ENCODE results near the gene PIAS2. TPM values are rescaled to one million over a fixed set of nuclear protein-coding genes. Genes with fewer than 3 reads are reported as not detected.
"Not testable (repeated sequence)": the region's sequence is repeated elsewhere in the genome, so short reads cannot be mapped to it uniquely, and the experiment has no call there.

Gene PIAS2
- total RNA-seq, 1 donor from 2014 or later, result 27.1 TPM

DNA sequence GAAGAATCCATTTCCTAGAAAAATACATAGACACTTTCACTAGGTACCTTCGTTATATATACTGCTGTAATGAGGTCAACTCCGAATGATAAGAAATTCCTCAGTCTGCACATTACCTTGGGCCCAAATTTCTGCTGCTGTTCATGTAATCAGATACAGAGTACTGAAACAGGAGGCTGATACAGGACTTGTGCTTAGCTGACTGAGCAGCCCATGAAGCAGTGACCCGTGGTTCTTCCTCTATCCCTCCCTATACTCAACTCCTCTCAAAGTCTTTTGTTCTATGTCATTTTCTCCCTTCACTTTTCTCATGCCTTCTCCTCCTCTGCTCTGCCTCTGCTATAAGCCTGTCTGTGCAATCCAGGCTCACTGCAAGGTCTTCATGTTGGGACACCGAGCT lies 102.9 kb downstream of the PIAS2 start:
- Mint-ChIP-seq H3K36me3 (ENCODE audit: low read depth) (peaks cover 4% of the 10 kb centered on the region), H3K27ac (no peak overlapping the region), H3K9me3 (no peaks in the 10 kb centered on the region), H3K27me3 (ENCODE audit: low read depth) (no peaks in the 10 kb centered on the region), H3K4me1 (ENCODE audit: low read depth) (no peaks in the 10 kb centered on the region), H3K4me3 (ENCODE audit: low read depth) (no peak overlapping the region)
- intact Hi-C loops (cut with micrococcal nuclease), result no loop called here
- no peak for DNase-seq (ENCODE audit: low spot score)

- Mint-ChIP-seq H3K4me1 (ENCODE audit: low read depth) (no peaks in the 10 kb centered on the region), H3K4me3 (ENCODE audit: low read depth) (no peak overlapping the region), H3K9me3 (no peaks in the 10 kb centered on the region), H3K27me3 (ENCODE audit: low read depth) (no peaks in the 10 kb centered on the region), H3K36me3 (ENCODE audit: low read depth) (no peaks in the 10 kb centered on the region), H3K27ac (no peak overlapping the region)
- intact Hi-C loops (cut with micrococcal nuclease), result no loop called here
- DNase-seq (ENCODE audit: low spot score), result no peak
Observed at GRCh38 chr18:46812311-46812710, 105.0 kb downstream of the PIAS2 start.

- intact Hi-C loops (cut with micrococcal nuclease), result no loop called here
- H3K9me3 Mint-ChIP-seq, result no peaks in the 10 kb centered on the region
- no peaks in the 10 kb centered on the region for H3K36me3 Mint-ChIP-seq (ENCODE audit: low read depth)
- no peak overlapping the region for H3K27ac Mint-ChIP-seq
- H3K4me3 Mint-ChIP-seq (ENCODE audit: low read depth), result no peak overlapping the region
- no peaks in the 10 kb centered on the region for H3K4me1 Mint-ChIP-seq (ENCODE audit: low read depth)
- DNase-seq (ENCODE audit: low spot score), result no peak
- no peaks in the 10 kb centered on the region for H3K27me3 Mint-ChIP-seq (ENCODE audit: low read depth)
Observed at GRCh38 chr18:46810481-46811000, 106.8 kb downstream of the PIAS2 start.

GRCh38 chr18:46809145-46809544 lies 108.2 kb downstream of the PIAS2 start:
- Mint-ChIP-seq H3K4me3 (ENCODE audit: low read depth) (no peak overlapping the region), H3K9me3 (no peaks in the 10 kb centered on the region), H3K27me3 (ENCODE audit: low read depth) (no peaks in the 10 kb centered on the region), H3K4me1 (ENCODE audit: low read depth) (no peaks in the 10 kb centered on the region), H3K27ac (no peak overlapping the region), H3K36me3 (ENCODE audit: low read depth) (no peaks in the 10 kb centered on the region)
- intact Hi-C loops (cut with micrococcal nuclease), result no loop called here
- DNase-seq (ENCODE audit: low spot score), result no peak

DNA sequence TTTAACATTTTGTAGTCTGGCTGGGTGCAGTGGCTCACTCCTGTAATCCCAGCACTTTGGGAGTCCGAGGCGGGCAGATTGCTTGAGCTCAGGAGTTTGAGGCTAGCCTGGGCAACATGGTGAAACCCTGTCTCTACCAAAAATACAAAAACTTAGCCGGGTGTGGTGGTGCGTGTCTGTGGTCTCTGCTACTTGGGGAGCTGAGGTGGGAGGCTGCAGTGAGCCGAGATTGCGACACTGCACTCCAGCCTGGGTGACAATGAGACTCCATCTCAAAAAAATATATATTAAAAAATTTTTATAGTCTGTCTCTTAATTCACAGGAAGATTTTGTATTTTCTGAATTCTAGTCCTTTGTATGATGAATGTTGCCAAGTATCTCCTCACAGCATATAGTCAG lies 121.4 kb downstream of the PIAS2 start:
- H3K27me3 Mint-ChIP-seq (ENCODE audit: low read depth); DNase-seq (ENCODE audit: low spot score); H3K9me3 Mint-ChIP-seq; intact Hi-C loops (cut with micrococcal nuclease); H3K36me3 Mint-ChIP-seq (ENCODE audit: low read depth); H3K4me3 Mint-ChIP-seq (ENCODE audit: low read depth); H3K27ac Mint-ChIP-seq; H3K4me1 Mint-ChIP-seq (ENCODE audit: low read depth): not testable (repeated sequence)

- no peaks in the 10 kb centered on the region for H3K27me3 Mint-ChIP-seq (ENCODE audit: low read depth)
- DNase-seq (ENCODE audit: low spot score), result no peak
- H3K36me3 Mint-ChIP-seq (ENCODE audit: low read depth), result no peaks in the 10 kb centered on the region
- no peak overlapping the region for H3K4me3 Mint-ChIP-seq (ENCODE audit: low read depth)
- intact Hi-C loops (cut with micrococcal nuclease), result no loop called here
- no peaks in the 10 kb centered on the region for H3K9me3 Mint-ChIP-seq
- no peak overlapping the region for H3K27ac Mint-ChIP-seq
- H3K4me1 Mint-ChIP-seq (ENCODE audit: low read depth), result no peaks in the 10 kb centered on the region
Observed at GRCh38 chr18:46794607-46795006, 122.7 kb downstream of the PIAS2 start.

- DNase-seq (ENCODE audit: low spot score), result no peak
- intact Hi-C loops (cut with micrococcal nuclease), result no loop called here
- Mint-ChIP-seq H3K27ac (no peak overlapping the region), H3K4me1 (ENCODE audit: low read depth) (no peaks in the 10 kb centered on the region), H3K27me3 (ENCODE audit: low read depth) (no peaks in the 10 kb centered on the region), H3K9me3 (no peaks in the 10 kb centered on the region), H3K36me3 (ENCODE audit: low read depth) (no peaks in the 10 kb centered on the region), H3K4me3 (ENCODE audit: low read depth) (no peak overlapping the region)
Observed at GRCh38 chr18:46793565-46793964, 123.7 kb downstream of the PIAS2 start.

- Mint-ChIP-seq H3K36me3 (ENCODE audit: low read depth) (no peaks in the 10 kb centered on the region), H3K9me3 (no peaks in the 10 kb centered on the region), H3K4me3 (ENCODE audit: low read depth) (no peak overlapping the region), H3K4me1 (ENCODE audit: low read depth) (no peaks in the 10 kb centered on the region), H3K27me3 (ENCODE audit: low read depth) (no peaks in the 10 kb centered on the region), H3K27ac (no peak overlapping the region)
- DNase-seq (ENCODE audit: low spot score), result no peak
- intact Hi-C loops (cut with micrococcal nuclease), result no loop called here
Observed at GRCh38 chr18:46789088-46789487, 128.2 kb downstream of the PIAS2 start.

DNA sequence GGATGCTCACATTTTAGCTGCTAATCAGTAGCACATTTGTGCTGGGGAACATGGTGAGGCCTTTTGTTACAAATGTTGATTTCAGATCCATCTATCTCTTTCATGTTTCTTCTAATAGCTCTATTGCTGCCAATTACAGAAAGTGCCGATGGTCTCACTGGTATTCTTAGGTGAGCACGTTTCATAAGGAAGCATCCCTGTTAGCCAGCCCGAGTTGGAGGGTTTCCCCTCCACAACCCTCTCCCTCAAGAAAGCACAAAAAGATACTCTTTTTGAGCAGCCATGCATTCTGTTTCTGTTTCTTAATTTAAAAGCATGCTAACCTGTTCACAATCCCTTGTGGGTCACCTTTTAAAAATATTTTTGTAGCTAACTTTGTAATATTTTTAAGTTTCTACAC lies 129.6 kb downstream of the PIAS2 start:
- Mint-ChIP-seq H3K27me3 (ENCODE audit: low read depth) (no peaks in the 10 kb centered on the region), H3K4me3 (ENCODE audit: low read depth) (no peak overlapping the region)
- DNase-seq (ENCODE audit: low spot score), result no peak

DNA sequence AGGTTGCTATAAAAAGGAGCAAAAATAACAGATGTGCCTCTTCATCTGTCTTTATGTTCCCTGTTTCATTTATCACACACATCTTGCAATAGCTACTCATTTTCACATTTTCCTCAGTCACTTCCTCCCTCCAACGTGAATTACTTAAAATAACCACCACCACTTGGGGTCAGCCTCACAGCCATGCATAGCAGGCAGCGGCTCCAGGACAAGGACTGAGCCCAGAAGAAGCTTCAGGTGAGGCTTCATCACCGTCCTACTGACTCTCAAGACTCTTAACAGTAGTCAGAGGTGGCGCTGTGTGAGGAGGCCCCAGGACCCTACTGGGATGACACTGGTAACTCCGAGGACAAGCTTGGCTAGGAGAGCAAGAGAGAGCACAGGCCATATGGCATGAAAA lies 144.9 kb downstream of the PIAS2 start:
- intact Hi-C loops (cut with micrococcal nuclease), result no loop called here
- H3K4me1 Mint-ChIP-seq (ENCODE audit: low read depth), result peaks cover 2% of the 10 kb centered on the region
- H3K27me3 Mint-ChIP-seq (ENCODE audit: low read depth), result peaks cover under 1% of the 10 kb centered on the region
- H3K9me3 Mint-ChIP-seq, result no peaks in the 10 kb centered on the region
- no peak overlapping the region for H3K27ac Mint-ChIP-seq
- DNase-seq (ENCODE audit: low spot score), result no peak
- no peak overlapping the region for H3K4me3 Mint-ChIP-seq (ENCODE audit: low read depth)
- no peaks in the 10 kb centered on the region for H3K36me3 Mint-ChIP-seq (ENCODE audit: low read depth)

More for the DNA sequence above, 129.6 kb downstream of the PIAS2 start:
- Mint-ChIP-seq H3K4me1 (ENCODE audit: low read depth) (no peaks in the 10 kb centered on the region), H3K27ac (no peak overlapping the region), H3K9me3 (no peaks in the 10 kb centered on the region), H3K36me3 (ENCODE audit: low read depth) (no peaks in the 10 kb centered on the region)
- intact Hi-C loops (cut with micrococcal nuclease), result no loop called here

- no peak overlapping the region for H3K27ac Mint-ChIP-seq
- H3K36me3 Mint-ChIP-seq (ENCODE audit: low read depth), result no peaks in the 10 kb centered on the region
- peaks cover 2% of the 10 kb centered on the region for H3K4me1 Mint-ChIP-seq (ENCODE audit: low read depth)
- no peak overlapping the region for H3K4me3 Mint-ChIP-seq (ENCODE audit: low read depth)
- intact Hi-C loops (cut with micrococcal nuclease), result no loop called here
- DNase-seq (ENCODE audit: low spot score), result no peak
- H3K27me3 Mint-ChIP-seq (ENCODE audit: low read depth), result no peaks in the 10 kb centered on the region
- H3K9me3 Mint-ChIP-seq, result no peaks in the 10 kb centered on the region
Observed at GRCh38 chr18:46771141-46771540, 146.2 kb downstream of the PIAS2 start.

DNA sequence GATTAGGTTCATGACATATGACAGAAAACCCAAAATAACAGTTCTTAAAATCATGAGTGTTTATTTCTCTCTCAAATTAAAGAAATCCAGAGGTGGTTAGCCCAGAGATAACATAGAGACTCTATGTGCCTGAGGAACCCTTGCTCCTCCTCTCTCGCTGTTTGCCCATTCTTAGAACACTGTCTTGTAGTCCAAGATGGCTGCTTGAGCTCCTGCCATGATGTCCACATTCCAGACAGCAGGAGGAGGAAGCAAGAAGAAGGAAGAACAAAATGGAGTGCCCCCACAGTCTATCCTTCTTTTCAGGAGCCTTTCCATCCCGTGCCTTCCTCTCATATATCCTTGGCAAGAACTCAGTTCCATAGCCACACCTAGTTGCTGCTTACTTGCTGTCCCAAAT lies 146.6 kb downstream of the PIAS2 start:
- Mint-ChIP-seq H3K9me3 (no peaks in the 10 kb centered on the region), H3K27ac (no peak overlapping the region), H3K4me1 (ENCODE audit: low read depth) (peaks cover 2% of the 10 kb centered on the region), H3K36me3 (ENCODE audit: low read depth) (no peaks in the 10 kb centered on the region), H3K27me3 (ENCODE audit: low read depth) (peaks cover under 1% of the 10 kb centered on the region), H3K4me3 (ENCODE audit: low read depth) (no peak overlapping the region)
- intact Hi-C loops (cut with micrococcal nuclease), result no loop called here
- no peak for DNase-seq (ENCODE audit: low spot score)

DNA sequence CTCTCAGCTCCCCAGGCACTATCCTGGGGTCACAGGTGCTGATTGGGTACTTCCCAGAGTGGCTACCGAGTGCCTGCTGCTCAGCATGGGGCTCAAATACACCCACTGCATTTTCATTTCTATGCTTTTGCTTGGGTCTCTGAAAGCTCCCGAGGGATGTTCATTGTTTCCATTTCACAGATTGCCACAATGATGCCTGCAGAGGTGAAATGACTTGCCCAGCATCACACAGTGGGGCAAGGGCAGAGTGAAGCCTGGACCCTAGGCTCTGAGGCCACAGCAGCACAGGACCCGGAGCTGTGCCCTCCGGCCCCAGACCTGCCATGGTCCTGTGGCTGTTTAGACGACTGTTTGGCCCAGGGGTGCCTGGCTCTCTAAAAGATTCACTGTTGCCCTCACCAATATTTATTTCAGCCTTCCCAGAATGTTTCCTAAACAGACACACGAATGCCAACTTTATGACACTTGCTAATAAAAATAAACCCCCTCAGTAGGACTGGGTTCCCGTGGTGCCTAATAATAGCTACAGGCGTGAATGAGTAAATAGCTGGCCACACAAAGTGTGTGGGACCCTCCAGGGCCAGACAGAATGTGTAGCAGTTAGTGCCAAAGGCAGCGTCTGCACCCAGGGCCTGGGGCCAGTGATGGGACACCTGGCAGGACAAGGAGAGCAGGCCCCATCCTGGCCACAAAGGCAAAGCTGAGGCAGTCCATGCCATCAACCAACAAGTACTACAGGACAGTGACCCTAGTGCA lies 149.0 kb downstream of the PIAS2 start:
- Mint-ChIP-seq H3K4me3 (ENCODE audit: low read depth) (no peak overlapping the region), H3K4me1 (ENCODE audit: low read depth) (peaks cover 2% of the 10 kb centered on the region)

More for the DNA sequence above, 149.0 kb downstream of the PIAS2 start:
- peaks cover 14% of the 10 kb centered on the region for H3K27me3 Mint-ChIP-seq (ENCODE audit: low read depth)
- intact Hi-C loops (cut with micrococcal nuclease), result no loop called here
- no peak for DNase-seq (ENCODE audit: low spot score)
- H3K27ac Mint-ChIP-seq, result no peak overlapping the region
- no peaks in the 10 kb centered on the region for H3K36me3 Mint-ChIP-seq (ENCODE audit: low read depth)
- H3K9me3 Mint-ChIP-seq, result no peaks in the 10 kb centered on the region

Data from activated T-helper 2 cell treated with anti-CD3 and anti-CD28 coated beads, Interferon-gamma antibody, Interleukin-2, Interleukin-4, amounts not matched to agents 10 μg/mL and 5 μg/mL and 100 μg/mL, durations not matched to agents 14 hours and 24 hours and 36 hours (primary cell).